Stimulated activated CD8-positive, alpha-beta memory T cell treated with anti-CD3 and anti-CD28 coated beads, Interleukin-12 subunit alpha, Interleukin-12 subunit beta, amount 100 ng/mL, for 24 hours (primary cell): Measurements from ENCODE around the gene KRTAP10-2.
"Not testable (repeated sequence)": the region's sequence is repeated elsewhere in the genome, so short reads cannot be mapped to it uniquely, and the experiment has no call there.

Experiments used
- DNase-seq: peaks from one replicate; pipeline ENCODE4 v3.0.0-alpha.2; 2020; ENCODE audit errors: extremely low read depth

KRTAP10-2 gene

DNA sequence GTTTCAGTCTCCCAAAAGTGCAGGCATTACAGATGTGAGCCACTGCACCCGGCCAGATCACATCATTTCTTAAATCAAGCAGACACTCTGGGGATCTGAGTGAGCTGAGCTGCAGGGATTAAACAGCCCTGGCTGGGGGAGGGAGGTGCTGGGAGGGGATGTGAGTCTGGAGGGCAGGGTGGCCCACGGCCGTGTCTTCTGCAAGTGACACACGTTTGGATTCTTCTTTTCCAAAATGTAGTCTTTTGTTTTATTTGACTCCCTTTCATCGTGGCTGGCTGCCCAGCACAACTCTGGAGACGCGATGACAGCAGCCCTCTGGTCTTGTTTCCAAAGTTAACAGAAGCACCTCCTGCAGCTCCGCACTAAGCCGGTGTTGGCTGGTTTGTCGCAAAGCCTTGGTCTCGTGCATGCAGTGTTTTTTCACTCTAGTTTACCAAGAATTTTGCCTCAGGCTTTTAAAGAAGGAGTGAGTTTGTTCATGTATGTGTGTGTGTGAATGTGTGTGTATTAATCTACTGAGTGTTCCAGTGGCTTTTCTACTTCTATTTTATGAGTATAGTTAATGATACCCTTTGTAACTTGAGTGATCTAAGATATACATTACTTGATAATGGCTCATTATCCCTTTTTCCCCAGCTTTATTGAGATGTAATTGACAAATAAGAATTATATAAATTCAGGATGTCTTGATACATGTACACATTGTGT, 31.9 kb upstream of the KRTAP10-2 start:
- DNase-seq = no peak

GRCh38 chr21:44582055-44582454, 30.8 kb upstream of the KRTAP10-2 start:
- no peak for DNase-seq

DNA sequence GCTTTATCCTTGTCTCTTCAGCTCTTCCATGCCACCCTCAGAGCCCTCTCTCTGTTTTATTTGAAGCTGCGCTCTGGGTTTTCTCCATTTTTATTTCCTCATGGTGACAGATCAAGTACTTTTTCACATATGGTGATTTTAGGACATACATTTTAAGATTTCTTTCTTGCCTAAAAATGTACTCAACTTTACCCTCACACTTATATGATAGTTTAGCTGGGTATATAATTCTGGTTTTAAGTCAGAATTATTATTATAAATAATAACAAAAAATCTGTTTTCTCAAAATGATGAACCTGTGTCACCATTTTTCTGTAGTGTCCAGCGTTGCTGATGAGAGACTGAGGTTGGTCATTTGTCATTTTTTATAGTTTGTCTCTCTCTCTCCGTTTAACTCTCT, 29.9 kb upstream of the KRTAP10-2 start:
- DNase-seq = no peak

GRCh38 chr21:44580231-44580821, 29.0 kb upstream of the KRTAP10-2 start, which contains the start of gene KRTAP10-5:
TSS of gene KRTAP10-5 (minus strand) at chr21:44580604. CDS start at chr21:44580578, 26 bp downstream.
- not testable (repeated sequence) for DNase-seq

GRCh38 chr21:44579833-44580144, 28.5 kb upstream of the KRTAP10-2 start:
- no peak for DNase-seq

DNA sequence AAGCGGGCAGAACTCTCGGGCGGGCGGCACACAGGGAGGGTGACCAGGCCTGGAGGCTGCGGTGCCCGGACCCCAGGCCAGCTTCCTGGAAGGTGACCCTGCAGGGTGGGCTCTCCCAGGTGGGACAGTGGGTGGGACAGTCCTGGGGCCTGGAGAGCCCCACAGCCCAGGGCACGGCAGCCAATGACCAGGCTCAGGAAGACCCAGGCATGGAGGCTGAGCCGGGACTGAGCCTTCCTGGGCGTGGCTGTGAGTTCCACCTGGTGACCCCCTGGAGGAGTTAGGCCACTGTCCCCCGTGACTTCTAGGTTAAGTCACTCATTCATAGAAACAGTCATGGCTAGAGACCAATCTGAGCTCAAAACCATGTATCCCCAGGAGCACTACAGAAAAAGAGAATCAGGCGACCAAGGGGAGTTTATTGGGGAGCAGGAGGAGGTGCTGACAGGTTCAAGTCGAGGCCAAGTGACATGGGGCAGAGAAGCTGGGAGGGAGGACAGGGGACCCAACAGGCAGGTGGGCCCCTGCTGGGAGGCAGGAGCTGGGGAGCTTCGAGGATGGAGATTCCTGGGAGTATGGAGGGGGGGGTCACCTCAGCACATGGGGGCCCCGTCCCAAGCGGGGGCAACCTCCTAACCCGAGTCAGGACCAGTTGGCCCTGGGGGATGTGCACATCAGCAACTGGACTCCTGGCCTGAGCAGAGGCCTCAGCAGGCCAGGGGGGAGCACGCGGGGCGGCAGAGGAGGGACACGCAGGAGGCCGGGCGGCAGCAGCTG, 27.9 kb upstream of the KRTAP10-2 start:
- DNase-seq = no peak

- DNase-seq = no peak
These were observed 27.2 kb upstream of the KRTAP10-2 start for GRCh38 chr21:44578371-44579055.

GRCh38 chr21:44576025-44576420, 24.7 kb upstream of the KRTAP10-2 start:
- DNase-seq = no peak

DNA sequence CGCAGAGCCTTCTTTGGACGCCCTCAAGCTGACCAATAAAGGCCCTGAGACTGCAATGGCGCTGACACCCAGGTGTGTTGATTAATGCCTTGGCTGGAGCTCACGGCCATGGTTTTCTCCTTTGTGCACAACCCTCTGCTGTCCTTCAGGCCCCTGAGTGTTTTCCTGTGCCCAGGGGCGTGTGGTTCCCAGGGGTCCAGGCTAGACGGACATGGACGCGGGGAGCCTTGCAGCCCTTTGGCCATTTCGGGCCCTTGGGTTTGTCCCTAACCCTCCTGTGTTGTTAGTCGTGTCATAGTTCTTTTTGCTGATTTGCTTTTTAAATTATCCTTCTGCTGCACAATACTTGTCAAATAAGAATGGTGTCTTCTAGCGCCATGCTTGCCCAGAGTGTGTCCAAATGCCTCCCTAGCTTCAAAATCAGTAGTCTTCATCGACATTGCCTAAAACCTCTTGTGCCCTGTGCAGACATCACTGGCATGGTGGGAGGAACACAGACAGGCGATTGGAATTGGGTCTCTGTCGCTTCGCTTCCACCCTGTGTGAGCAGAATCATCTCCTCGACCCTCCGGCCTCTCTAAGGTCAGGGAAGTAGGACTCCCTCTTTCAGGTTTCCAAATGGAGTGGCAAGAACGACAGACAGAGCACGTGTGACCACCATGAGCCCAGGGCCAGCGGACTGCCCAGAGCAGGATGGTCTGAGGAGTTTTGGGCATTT, 24.2 kb upstream of the KRTAP10-2 start:
- no peak for DNase-seq

GRCh38 chr21:44574457-44575306, 23.4 kb upstream of the KRTAP10-2 start:
- no peak for DNase-seq

GRCh38 chr21:44573630-44574456, 22.5 kb upstream of the KRTAP10-2 start, which contains the start of gene KRTAP10-4:
TSS of gene KRTAP10-4 (plus strand) at chr21:44573729. CDS start at chr21:44573759, 30 bp downstream.
- not testable (repeated sequence) for DNase-seq

GRCh38 chr21:44572959-44573583, 21.8 kb upstream of the KRTAP10-2 start:
- no peak for DNase-seq

GRCh38 chr21:44571844-44572782, 20.8 kb upstream of the KRTAP10-2 start:
- DNase-seq = no peak

- DNase-seq = no peak
These were observed 20.0 kb upstream of the KRTAP10-2 start for GRCh38 chr21:44571296-44571695.

DNA sequence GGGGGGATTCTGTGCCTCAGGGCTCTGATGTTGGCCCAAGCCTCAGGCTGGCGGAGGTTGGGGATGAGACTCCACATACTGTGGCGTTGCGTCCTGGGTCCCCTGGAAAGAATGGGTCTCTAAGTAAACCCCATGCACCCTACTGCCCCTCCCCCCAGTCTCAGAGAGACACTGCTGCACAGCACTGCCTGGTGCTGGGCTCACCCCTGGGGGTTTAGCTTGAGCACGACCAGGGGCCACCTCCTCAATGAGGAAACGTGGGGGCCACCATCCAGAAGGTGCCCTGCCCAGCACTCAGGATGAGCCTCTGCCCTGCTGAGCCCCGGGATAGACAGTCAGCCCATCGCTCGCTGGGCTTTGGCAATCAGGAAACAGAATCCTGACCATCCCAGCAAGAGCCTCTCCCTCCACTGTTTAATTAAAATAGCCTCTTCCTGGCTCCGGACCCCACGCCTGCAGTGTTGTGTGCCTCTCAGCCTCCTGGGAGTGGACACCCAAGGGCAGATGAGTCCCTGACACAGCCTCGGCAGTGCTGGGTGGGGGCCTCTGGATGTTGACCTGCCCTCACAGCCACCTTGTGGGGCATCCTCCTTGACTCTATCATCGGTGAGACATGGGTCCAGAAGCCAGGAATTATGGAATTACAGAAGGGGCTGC, 18.7 kb upstream of the KRTAP10-2 start:
- no peak for DNase-seq

DNA sequence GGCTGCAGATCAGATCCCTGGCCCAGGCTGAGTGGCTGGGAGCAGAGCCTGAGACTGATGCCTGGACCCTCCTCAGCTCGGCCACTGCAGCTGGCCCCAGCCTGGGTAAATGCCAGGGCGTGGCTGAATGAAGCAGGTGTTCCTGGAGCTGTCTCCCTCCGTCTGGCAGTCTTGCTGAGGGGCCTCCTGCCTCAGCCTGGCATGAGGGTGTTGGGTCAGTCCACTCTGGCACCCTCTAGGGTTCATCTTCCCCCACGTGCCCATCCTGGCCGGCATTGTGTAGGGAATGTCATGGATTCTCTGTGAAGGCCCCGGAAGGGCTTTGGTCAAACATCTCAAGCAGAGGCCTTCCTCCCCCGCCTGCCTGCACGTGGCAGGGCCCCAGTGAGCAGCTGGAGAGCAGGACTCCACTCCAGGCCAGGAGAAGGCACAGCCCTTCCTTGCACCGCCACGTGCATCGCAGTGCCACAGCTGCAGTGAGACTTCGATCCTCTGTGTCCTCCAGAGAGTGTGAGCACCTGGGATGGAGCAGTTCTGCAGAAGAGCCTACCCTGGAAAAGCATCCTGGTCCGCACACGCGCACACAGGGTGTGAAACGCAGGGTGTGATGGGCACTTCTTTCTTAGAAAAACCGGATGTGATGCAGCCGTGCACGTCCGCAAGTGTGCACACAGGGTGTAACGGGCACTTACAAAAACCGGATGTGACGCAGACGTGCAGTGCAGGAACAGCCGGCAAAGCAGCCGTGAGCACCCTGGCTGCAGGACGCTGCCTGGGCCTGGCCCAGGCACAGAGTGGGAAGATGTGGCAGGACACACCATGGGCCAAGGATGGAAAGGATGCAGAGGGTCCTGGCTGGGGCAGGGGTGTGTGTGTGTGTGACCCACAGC, 17.6 kb upstream of the KRTAP10-2 start:
- DNase-seq = no peak

GRCh38 chr21:44568261-44568660, 17.0 kb upstream of the KRTAP10-2 start:
- no peak for DNase-seq
